ENCODE results near the gene CHRD. TPM values are rescaled to one million over a fixed set of nuclear protein-coding genes. Genes with fewer than 3 reads are reported as not detected.

Gene CHRD
- total RNA-seq, 1 donor from 2014 or later, result not detected

- peak overlapping the region; percentile 89 for H3K4me3 ChIP-seq (ENCODE audit: low read depth, low read length)
- peak; percentile 47 for TF ChIP-seq CTCF (conservative IDR thresholded peaks at IDR 0.05; ENCODE audit: low read depth, low read length)
- peak; percentile 80 for DNase-seq (ENCODE audit: low read depth)
Measured at GRCh38 chr3:184362668-184363546, 16.9 kb upstream of the CHRD start.

- H3K4me3 ChIP-seq (ENCODE audit: low read depth, low read length), result no peak overlapping the region
- no peak for TF ChIP-seq CTCF (conservative IDR thresholded peaks at IDR 0.05; ENCODE audit: low read depth, low read length)
- DNase-seq (ENCODE audit: low read depth), result no peak
Measured at GRCh38 chr3:184366619-184367289, 13.1 kb upstream of the CHRD start.

- no peak for TF ChIP-seq CTCF (conservative IDR thresholded peaks at IDR 0.05; ENCODE audit: low read depth, low read length)
- no peak for DNase-seq (ENCODE audit: low read depth)
- H3K4me3 ChIP-seq (ENCODE audit: low read depth, low read length), result no peak overlapping the region
Measured at GRCh38 chr3:184368116-184368515, 11.7 kb upstream of the CHRD start.

GRCh38 chr3:184368586-184369183, 11.2 kb upstream of the CHRD start:
- no peak overlapping the region for H3K4me3 ChIP-seq (ENCODE audit: low read depth, low read length)
- no peak for TF ChIP-seq CTCF (conservative IDR thresholded peaks at IDR 0.05; ENCODE audit: low read depth, low read length)
- DNase-seq (ENCODE audit: low read depth), result no peak

- peak; percentile 99 for TF ChIP-seq CTCF (conservative IDR thresholded peaks at IDR 0.05; ENCODE audit: low read depth, low read length)
- peak; percentile 39 for DNase-seq (ENCODE audit: low read depth)
- H3K4me3 ChIP-seq (ENCODE audit: low read depth, low read length), result no peak overlapping the region
Measured at GRCh38 chr3:184371570-184372018, 8.3 kb upstream of the CHRD start.

- H3K4me3 ChIP-seq (ENCODE audit: low read depth, low read length), result no peak overlapping the region
- TF ChIP-seq CTCF (conservative IDR thresholded peaks at IDR 0.05; ENCODE audit: low read depth, low read length), result no peak
- DNase-seq (ENCODE audit: low read depth), result no peak
Measured at GRCh38 chr3:184372296-184372821, 7.5 kb upstream of the CHRD start.

Data from epithelial cell of proximal tubule (primary cell).